BLaER1 (cell line): ENCODE measurements around the gene CX3CL1.
"Not testable (repeated sequence)": the region's sequence is repeated elsewhere in the genome, so short reads cannot be mapped to it uniquely, and the experiment has no call there.

ENCODE experiments used
- H3K27ac ChIP-seq: shearing (Covaris generic); formaldehyde crosslinking; 2 replicates; pipeline ENCODE4 v1.8.1; 2022
- H3K27me3 ChIP-seq: shearing (Covaris generic); formaldehyde crosslinking; 2 replicates; pipeline ENCODE4 v1.8.1; 2022
- H3K36me3 ChIP-seq: shearing (Covaris generic); formaldehyde crosslinking; 2 replicates; pipeline ENCODE4 v1.8.1; 2022
- H3K4me1 ChIP-seq: shearing (Covaris generic); formaldehyde crosslinking; 2 replicates; pipeline ENCODE4 v1.8.1; 2022
- H3K4me2 ChIP-seq: shearing (Covaris generic); formaldehyde crosslinking; 2 replicates; pipeline ENCODE4 v1.8.1; 2022
- H3K4me3 ChIP-seq: shearing (Covaris generic); formaldehyde crosslinking; 2 replicates; pipeline ENCODE4 v1.8.1; 2022
- H3K9ac ChIP-seq: shearing (Covaris generic); formaldehyde crosslinking; 2 replicates; pipeline ENCODE4 v1.8.1; 2022
- H3K9me3 ChIP-seq: shearing (Covaris generic); formaldehyde crosslinking; 2 replicates; pipeline ENCODE4 v1.8.1; 2022
- H4K20me1 ChIP-seq: shearing (Covaris generic); formaldehyde crosslinking; 2 replicates; pipeline ENCODE4 v1.8.1; 2022
- Cebpa-rat ChIP-seq: shearing (Covaris generic); IDR thresholded peaks from 2 replicates; pipeline ENCODE4 v1.8.1; 2022

Gene CX3CL1

DNA sequence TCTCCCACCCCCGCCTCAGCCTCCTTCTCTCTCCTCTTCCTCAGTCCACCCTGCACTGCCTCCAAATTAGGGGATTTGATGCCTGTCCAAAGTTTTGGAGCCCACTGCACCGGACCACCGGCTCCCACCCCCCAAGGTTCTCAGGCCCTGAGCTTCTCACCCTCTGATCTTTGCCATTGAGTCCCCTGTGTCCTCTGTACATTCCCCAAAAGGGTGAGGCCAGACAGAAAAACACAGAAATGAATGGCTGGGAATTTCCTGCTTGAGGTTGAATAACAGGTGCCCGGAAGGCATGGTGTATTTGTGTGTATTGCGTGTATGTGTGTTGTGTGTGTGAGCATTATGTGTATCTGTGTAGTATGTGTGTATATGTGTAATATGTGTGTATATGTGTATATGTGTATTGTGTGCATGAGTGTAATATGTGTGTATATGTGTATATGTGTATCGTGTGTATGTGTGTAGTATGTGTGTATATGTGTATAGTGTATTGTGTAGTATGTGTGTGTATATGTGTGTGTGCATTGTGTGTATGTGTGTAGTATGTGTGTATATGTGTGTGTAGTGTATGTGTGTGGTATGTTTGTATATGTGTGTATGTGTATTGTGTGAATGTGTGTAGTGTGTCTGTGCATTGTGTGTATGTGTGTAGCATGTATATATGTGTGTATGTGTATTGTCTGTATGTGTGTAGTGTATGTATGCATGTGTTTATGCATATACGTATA, 16.2 kb downstream of the CX3CL1 start:
- H3K27me3 ChIP-seq = no peaks in the 10 kb centered on the region
- peaks cover 47% of the 10 kb centered on the region for H3K4me1 ChIP-seq
- no peak overlapping the region for H3K4me2 ChIP-seq
- TF ChIP-seq Cebpa-rat = no peak
- H3K36me3 ChIP-seq = no peaks in the 10 kb centered on the region
- no peaks in the 10 kb centered on the region for H3K9me3 ChIP-seq
- H3K4me3 ChIP-seq = no peak overlapping the region
- H3K9ac ChIP-seq = no peak overlapping the region
- H3K27ac ChIP-seq = no peak overlapping the region
- peaks cover 11% of the 10 kb centered on the region; the same call in 1 of the 2 replicates for H4K20me1 ChIP-seq

GRCh38 chr16:57389087-57389468, 16.8 kb downstream of the CX3CL1 start:
- Histone ChIP-seq H3K4me3 (no peak overlapping the region), H4K20me1 (peaks cover 7% of the 10 kb centered on the region; the same call in 1 of the 2 replicates), H3K27me3 (no peaks in the 10 kb centered on the region), H3K9ac (no peak overlapping the region), H3K27ac (no peak overlapping the region), H3K4me1 (peaks cover 42% of the 10 kb centered on the region), H3K36me3 (no peaks in the 10 kb centered on the region), H3K4me2 (no peak overlapping the region), H3K9me3 (no peaks in the 10 kb centered on the region)
- no peak for TF ChIP-seq Cebpa-rat

DNA sequence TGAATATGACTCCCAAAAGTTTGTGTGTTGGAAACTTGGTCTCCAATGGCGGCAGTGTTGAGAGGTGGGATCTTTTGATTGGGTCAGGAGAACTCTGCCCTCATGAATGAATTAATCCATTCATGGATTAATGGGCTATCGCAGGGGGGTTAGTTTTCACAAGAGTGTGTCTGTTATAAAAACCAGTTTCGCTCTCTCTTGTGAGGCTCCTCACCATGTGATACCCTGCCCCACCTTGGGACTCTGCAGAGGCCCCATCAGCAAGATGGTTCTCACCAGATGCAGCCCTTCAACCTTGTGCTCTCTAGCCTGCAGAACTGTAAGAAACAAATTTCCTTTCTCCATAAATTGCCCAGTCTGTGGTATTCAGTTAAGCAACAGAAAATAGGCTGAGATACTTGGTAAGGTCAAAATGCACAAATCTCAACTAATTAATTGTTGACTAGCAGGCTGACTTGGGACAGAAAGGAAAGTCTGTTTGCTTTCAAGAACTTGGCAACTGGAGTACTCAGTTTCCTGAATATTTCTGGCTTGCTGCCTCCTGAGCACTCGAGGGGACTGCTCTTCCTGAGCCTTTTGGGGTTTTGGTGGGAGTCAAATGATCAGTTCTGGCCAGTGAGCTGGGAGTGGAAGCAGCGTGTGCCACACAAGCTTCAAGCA, 18.5 kb downstream of the CX3CL1 start:
- Histone ChIP-seq H3K9me3 (peaks cover 14% of the 10 kb centered on the region), H3K4me3 (no peak overlapping the region), H3K27me3 (no peaks in the 10 kb centered on the region), H3K27ac (no peak overlapping the region), H3K4me2 (peak overlapping the region; percentile 1; the same call in 1 of the 2 replicates), H4K20me1 (no peaks in the 10 kb centered on the region), H3K36me3 (no peaks in the 10 kb centered on the region), H3K9ac (no peak overlapping the region), H3K4me1 (peaks cover 25% of the 10 kb centered on the region)
- TF ChIP-seq Cebpa-rat = no peak

DNA sequence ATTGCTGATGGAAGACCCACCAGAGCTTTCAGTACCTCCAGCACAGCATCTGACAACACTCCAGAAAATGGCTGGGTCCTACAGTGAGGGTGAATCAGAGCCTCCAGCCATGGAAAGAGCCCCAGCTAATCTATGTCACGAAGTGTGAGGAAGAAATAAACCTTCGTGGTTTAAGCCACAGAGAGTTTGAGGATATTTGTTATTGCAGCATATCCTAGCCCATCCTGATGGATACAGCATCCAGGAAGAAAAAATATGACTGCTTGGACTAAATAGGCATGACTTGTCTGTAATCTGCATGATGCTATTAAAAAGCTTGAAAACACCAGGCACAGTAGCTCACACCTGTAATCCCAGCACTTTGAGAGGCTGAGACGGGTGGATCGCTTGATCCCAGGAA, 19.0 kb downstream of the CX3CL1 start:
- Histone ChIP-seq H3K9ac (no peak overlapping the region), H3K9me3 (peaks cover 14% of the 10 kb centered on the region), H3K4me1 (peaks cover 20% of the 10 kb centered on the region), H3K4me2 (peak overlapping the region; percentile 1; the same call in 1 of the 2 replicates), H3K4me3 (no peak overlapping the region), H3K27me3 (no peaks in the 10 kb centered on the region), H4K20me1 (no peaks in the 10 kb centered on the region), H3K36me3 (no peaks in the 10 kb centered on the region), H3K27ac (no peak overlapping the region)
- no peak for TF ChIP-seq Cebpa-rat

- TF ChIP-seq Cebpa-rat = no peak
- H3K9me3 ChIP-seq = peaks cover 14% of the 10 kb centered on the region
- H4K20me1 ChIP-seq = no peaks in the 10 kb centered on the region
- peaks cover 15% of the 10 kb centered on the region for H3K4me1 ChIP-seq
- H3K27me3 ChIP-seq = no peaks in the 10 kb centered on the region
- H3K36me3 ChIP-seq = no peaks in the 10 kb centered on the region
- no peak overlapping the region for H3K27ac ChIP-seq
- H3K9ac ChIP-seq = no peak overlapping the region
- no peak overlapping the region for H3K4me2 ChIP-seq
- no peak overlapping the region for H3K4me3 ChIP-seq
Measured at GRCh38 chr16:57391708-57392107, 19.4 kb downstream of the CX3CL1 start.

GRCh38 chr16:57392694-57393093, 20.4 kb downstream of the CX3CL1 start:
- Histone ChIP-seq H3K27ac (no peak overlapping the region), H4K20me1 (no peaks in the 10 kb centered on the region), H3K9ac (no peak overlapping the region)

GRCh38 chr16:57394444-57394843, 22.2 kb downstream of the CX3CL1 start:
- no peaks in the 10 kb centered on the region for H3K27me3 ChIP-seq
- no peak overlapping the region for H3K9ac ChIP-seq
- no peak for TF ChIP-seq Cebpa-rat
- no peak overlapping the region for H3K4me2 ChIP-seq
- no peaks in the 10 kb centered on the region for H3K36me3 ChIP-seq
- no peak overlapping the region for H3K4me3 ChIP-seq
- no peaks in the 10 kb centered on the region for H4K20me1 ChIP-seq
- H3K4me1 ChIP-seq = 0 out of 2 replicates have a peak, but pooled peaks cover 6% of the 10 kb centered on the region
- peaks cover 14% of the 10 kb centered on the region for H3K9me3 ChIP-seq
- H3K27ac ChIP-seq = no peak overlapping the region

More at GRCh38 chr16:57392694-57393093, 20.4 kb downstream of the CX3CL1 start:
- H3K36me3 ChIP-seq = no peaks in the 10 kb centered on the region
- H3K4me3 ChIP-seq = no peak overlapping the region
- peaks cover 14% of the 10 kb centered on the region for H3K9me3 ChIP-seq
- no peak for TF ChIP-seq Cebpa-rat
- 0 out of 2 replicates have a peak, but pooled peaks cover 6% of the 10 kb centered on the region for H3K4me1 ChIP-seq
- no peak overlapping the region for H3K4me2 ChIP-seq
- no peaks in the 10 kb centered on the region for H3K27me3 ChIP-seq

DNA sequence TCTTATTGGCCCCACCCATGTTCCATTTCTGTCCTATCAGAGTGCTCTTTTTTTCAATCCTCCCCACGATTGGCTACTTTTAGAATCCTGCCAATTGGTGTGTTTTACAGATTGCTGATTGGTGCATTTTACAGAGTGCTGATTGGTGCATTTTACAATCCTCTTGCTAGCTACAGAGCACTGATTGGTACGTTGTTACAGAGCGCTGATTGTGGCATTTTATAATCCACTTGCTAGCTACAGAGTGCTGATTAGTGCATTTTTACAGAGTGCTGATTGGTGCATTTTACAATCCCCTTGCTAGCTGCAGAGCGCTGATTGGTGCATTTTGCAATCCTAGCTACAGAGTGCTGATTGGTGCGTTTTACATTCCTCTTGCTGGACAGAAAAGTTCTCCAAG, 22.7 kb downstream of the CX3CL1 start:
- H3K4me1 ChIP-seq = 0 out of 2 replicates have a peak, but pooled peaks cover 6% of the 10 kb centered on the region
- H3K9ac ChIP-seq = no peak overlapping the region
- peaks cover 14% of the 10 kb centered on the region for H3K9me3 ChIP-seq
- H3K4me3 ChIP-seq = no peak overlapping the region
- H3K27me3 ChIP-seq = no peaks in the 10 kb centered on the region
- TF ChIP-seq Cebpa-rat = no peak
- no peaks in the 10 kb centered on the region for H4K20me1 ChIP-seq
- no peak overlapping the region for H3K4me2 ChIP-seq
- H3K36me3 ChIP-seq = no peaks in the 10 kb centered on the region
- H3K27ac ChIP-seq = no peak overlapping the region

DNA sequence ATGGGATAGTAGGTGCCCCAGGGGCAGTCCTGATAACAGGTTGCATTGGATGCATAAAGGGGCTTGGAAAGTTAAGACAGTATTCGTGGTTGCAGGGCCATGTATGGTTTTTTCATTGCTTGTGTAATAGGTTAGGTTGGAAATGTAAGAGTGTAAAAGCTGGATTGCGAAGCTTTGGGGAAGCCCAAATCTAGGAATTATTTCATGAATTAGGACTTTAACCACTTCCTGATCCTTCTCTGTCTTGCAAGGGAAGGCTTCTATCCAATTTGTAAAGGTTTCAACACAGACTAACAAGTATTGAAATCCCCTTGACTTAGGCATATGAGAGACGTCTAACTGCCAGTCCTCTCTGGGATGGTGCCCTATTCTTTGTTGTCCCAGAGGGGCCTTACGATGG, 24.5 kb downstream of the CX3CL1 start:
- Histone ChIP-seq H3K9me3 (peaks cover 14% of the 10 kb centered on the region), H3K27ac (no peak overlapping the region), H3K4me1 (peaks cover 4% of the 10 kb centered on the region; the same call in 1 of the 2 replicates), H4K20me1 (no peaks in the 10 kb centered on the region), H3K36me3 (no peaks in the 10 kb centered on the region), H3K9ac (no peak overlapping the region), H3K4me2 (no peak overlapping the region), H3K27me3 (no peaks in the 10 kb centered on the region), H3K4me3 (no peak overlapping the region)
- TF ChIP-seq Cebpa-rat = no peak

GRCh38 chr16:57397493-57397892, 25.2 kb downstream of the CX3CL1 start:
- H3K27ac ChIP-seq, H3K36me3 ChIP-seq, H4K20me1 ChIP-seq, H3K27me3 ChIP-seq, H3K4me2 ChIP-seq, H3K4me3 ChIP-seq, H3K9ac ChIP-seq, H3K4me1 ChIP-seq: not testable (repeated sequence)
- H3K9me3 ChIP-seq = peaks cover 14% of the 10 kb centered on the region
